Measurements from ENCODE around the gene EYA2.

Gene EYA2

GRCh38 chr20:47073766-47074475, 179.3 kb downstream of the EYA2 start:
- no peak for TF ChIP-seq CTCF (IDR thresholded peaks at IDR 0.05)

- TF ChIP-seq CTCF (IDR thresholded peaks at IDR 0.05): no peak
Measured at GRCh38 chr20:47075263-47075662, 180.6 kb downstream of the EYA2 start.

GRCh38 chr20:47079047-47079446, 184.4 kb downstream of the EYA2 start:
- TF ChIP-seq CTCF (IDR thresholded peaks at IDR 0.05): no peak

GRCh38 chr20:47080365-47080764, 185.7 kb downstream of the EYA2 start:
- no peak for TF ChIP-seq CTCF (IDR thresholded peaks at IDR 0.05)

GRCh38 chr20:47086316-47086715, 191.7 kb downstream of the EYA2 start:
- no peak for TF ChIP-seq CTCF (IDR thresholded peaks at IDR 0.05)

GRCh38 chr20:47088335-47088734, 193.7 kb downstream of the EYA2 start:
- no peak for TF ChIP-seq CTCF (IDR thresholded peaks at IDR 0.05)

GRCh38 chr20:47089151-47089550, 194.5 kb downstream of the EYA2 start:
- TF ChIP-seq CTCF (IDR thresholded peaks at IDR 0.05): no peak

- no peak for TF ChIP-seq CTCF (IDR thresholded peaks at IDR 0.05)
Measured at GRCh38 chr20:47090835-47091234, 196.2 kb downstream of the EYA2 start.

Data from LNCAP (cell line).